Type B pancreatic cell (in vitro differentiated cells): ENCODE data around the gene LRRC58. TPM values are rescaled to one million over a fixed set of nuclear protein-coding genes. Genes with fewer than 3 reads are reported as not detected.
"Not testable (repeated sequence)": the region's sequence is repeated elsewhere in the genome, so short reads cannot be mapped to it uniquely, and the experiment has no call there.

Experiments
- DNase-seq: peaks from one replicate; pipeline ENCODE4 v3.0.0; 2021; ENCODE audit warnings: mixed read lengths; ENCODE audit not compliant: unreplicated experiment; ENCODE audit errors: extremely low spot score
- H3K27ac Mint-ChIP-seq: 2 replicates; pipeline ENCODE4 v1.8.0; 2021; ENCODE audit warnings: mild to moderate bottlenecking, mixed read lengths
- H3K27me3 Mint-ChIP-seq: 2 replicates; pipeline ENCODE4 v1.8.0; 2021; ENCODE audit warnings: mixed read lengths
- H3K36me3 Mint-ChIP-seq: 2 replicates; pipeline ENCODE4 v1.8.0; 2021; ENCODE audit warnings: mixed read lengths
- H3K4me1 Mint-ChIP-seq: one replicate; pipeline ENCODE4 v1.8.0; 2021; ENCODE audit warnings: mixed read lengths; ENCODE audit not compliant: unreplicated experiment
- H3K4me3 Mint-ChIP-seq: 2 replicates; pipeline ENCODE4 v1.8.0; 2021; ENCODE audit warnings: mild to moderate bottlenecking, mixed read lengths
- H3K9me3 Mint-ChIP-seq: 2 replicates; pipeline ENCODE4 v1.8.0; 2021; ENCODE audit warnings: mixed read lengths
- total RNA-seq: library from RNA; stranded (reverse); gene quantifications from 2 replicates; pipeline ENCODE4 v1.2.1, GENCODE V29; 2021; ENCODE audit warnings: low replicate concordance
- TF ChIP-seq, protein P1 (sequence below): fragments of 200-600 bp; sonication (generic); conservative IDR thresholded peaks from 2 replicates; pipeline ENCODE4 v1.5.0; 2021; ENCODE audit warnings: antibody characterized with exemption, mild to moderate bottlenecking

The LRRC58 gene
- total RNA-seq, 1 donor from 2014 or later = 19.9 TPM

DNA sequence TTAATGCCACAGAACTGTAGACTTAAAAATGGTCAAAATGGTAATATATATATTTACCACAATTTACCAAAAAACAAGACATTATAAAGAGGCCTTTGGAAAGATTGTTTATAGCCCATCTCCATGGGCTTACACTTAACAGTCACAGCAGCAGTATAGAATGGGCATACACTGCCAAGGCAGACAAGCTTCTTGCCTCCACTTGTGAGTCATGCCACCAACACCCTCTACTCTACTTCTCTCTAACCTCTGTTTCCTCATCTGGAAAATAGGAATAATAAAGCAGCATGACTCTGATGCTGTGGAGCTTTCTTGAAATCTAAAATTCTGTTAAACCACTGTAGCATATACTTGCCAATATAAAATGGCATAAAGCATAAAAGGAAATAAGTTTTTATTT is 49.8 kb downstream of the LRRC58 start:
- H3K36me3 Mint-ChIP-seq = no peaks in the 10 kb centered on the region
- H3K27ac Mint-ChIP-seq = no peak overlapping the region
- TF ChIP-seq, protein P1, sequence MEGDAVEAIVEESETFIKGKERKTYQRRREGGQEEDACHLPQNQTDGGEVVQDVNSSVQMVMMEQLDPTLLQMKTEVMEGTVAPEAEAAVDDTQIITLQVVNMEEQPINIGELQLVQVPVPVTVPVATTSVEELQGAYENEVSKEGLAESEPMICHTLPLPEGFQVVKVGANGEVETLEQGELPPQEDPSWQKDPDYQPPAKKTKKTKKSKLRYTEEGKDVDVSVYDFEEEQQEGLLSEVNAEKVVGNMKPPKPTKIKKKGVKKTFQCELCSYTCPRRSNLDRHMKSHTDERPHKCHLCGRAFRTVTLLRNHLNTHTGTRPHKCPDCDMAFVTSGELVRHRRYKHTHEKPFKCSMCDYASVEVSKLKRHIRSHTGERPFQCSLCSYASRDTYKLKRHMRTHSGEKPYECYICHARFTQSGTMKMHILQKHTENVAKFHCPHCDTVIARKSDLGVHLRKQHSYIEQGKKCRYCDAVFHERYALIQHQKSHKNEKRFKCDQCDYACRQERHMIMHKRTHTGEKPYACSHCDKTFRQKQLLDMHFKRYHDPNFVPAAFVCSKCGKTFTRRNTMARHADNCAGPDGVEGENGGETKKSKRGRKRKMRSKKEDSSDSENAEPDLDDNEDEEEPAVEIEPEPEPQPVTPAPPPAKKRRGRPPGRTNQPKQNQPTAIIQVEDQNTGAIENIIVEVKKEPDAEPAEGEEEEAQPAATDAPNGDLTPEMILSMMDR = no peak
- no peaks in the 10 kb centered on the region for H3K9me3 Mint-ChIP-seq
- no peak overlapping the region for H3K4me3 Mint-ChIP-seq
- peaks cover 16% of the 10 kb centered on the region for H3K27me3 Mint-ChIP-seq
- peaks cover under 1% of the 10 kb centered on the region for H3K4me1 Mint-ChIP-seq
- DNase-seq = no peak

DNA sequence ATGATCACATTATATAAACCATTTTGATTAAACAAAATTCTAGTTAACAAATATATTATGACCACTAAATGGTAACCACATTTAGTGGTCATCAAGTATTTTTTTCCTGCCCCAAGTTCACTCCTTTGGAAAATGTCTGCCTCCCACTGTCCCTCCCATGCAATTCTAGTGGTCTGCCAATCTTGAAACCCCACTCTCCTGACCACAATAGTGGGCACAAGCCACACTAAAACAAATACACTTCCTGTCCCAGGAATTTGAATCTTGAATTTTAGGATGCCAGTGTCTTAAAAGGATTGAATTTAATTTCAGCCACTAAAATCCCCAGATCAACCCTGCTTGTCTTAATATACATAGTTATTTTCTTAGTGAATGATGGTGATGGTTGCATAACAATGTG is 50.2 kb downstream of the LRRC58 start:
- no peaks in the 10 kb centered on the region for H3K36me3 Mint-ChIP-seq
- TF ChIP-seq, protein P1 = no peak
- DNase-seq = no peak
- no peak overlapping the region for H3K27ac Mint-ChIP-seq
- H3K4me3 Mint-ChIP-seq = no peak overlapping the region
- peaks cover 16% of the 10 kb centered on the region for H3K27me3 Mint-ChIP-seq
- no peaks in the 10 kb centered on the region for H3K4me1 Mint-ChIP-seq
- H3K9me3 Mint-ChIP-seq = no peaks in the 10 kb centered on the region

DNA sequence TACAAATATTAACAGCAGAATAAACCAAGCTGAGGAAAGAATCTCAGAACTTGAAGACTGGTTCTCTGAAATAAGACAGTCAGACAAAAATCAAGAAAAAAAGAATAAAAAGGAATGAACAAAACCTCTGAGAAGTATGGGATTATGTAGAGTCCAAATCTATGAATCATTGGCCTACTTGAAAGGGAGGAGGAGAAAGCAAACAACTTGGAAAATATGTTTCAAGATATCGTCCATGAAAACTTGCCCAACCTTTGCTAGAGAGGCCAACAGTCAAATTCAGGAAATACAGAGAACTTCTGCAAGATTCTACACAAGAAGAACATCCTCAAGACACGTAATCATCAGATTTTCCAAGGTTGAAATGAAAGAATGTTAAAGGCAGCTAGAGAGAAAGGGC is 57.6 kb downstream of the LRRC58 start:
- H3K36me3 Mint-ChIP-seq, H3K4me1 Mint-ChIP-seq, H3K27ac Mint-ChIP-seq, H3K4me3 Mint-ChIP-seq, H3K9me3 Mint-ChIP-seq, DNase-seq: not testable (repeated sequence)
- H3K27me3 Mint-ChIP-seq = peaks cover 22% of the 10 kb centered on the region

DNA sequence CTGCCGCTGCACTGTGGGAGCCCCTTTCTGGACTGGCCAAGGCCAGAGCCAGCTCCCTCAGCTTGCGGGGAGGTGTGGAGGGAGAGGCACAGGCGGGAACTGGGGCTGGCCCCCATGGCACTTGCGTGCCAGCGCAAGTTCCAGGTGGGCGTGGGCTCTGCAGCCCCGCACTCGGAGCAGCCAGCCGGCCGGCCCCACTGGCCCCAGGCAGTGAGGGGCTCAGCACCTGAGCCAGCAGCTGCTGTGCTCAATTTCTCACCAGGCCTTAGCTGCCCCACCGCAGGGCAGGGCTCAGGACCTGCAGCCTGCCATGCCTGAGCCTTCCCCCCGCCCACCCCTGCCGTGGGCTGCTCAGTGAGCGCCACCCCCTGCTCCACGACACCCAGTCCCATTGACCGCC is 59.5 kb downstream of the LRRC58 start:
- Mint-ChIP-seq H3K27ac (no peak overlapping the region), H3K9me3 (no peaks in the 10 kb centered on the region), H3K4me1 (peaks cover 2% of the 10 kb centered on the region), H3K36me3 (no peaks in the 10 kb centered on the region), H3K4me3 (no peak overlapping the region), H3K27me3 (peaks cover 26% of the 10 kb centered on the region)
- TF ChIP-seq, protein P1 = no peak
- no peak for DNase-seq

DNA sequence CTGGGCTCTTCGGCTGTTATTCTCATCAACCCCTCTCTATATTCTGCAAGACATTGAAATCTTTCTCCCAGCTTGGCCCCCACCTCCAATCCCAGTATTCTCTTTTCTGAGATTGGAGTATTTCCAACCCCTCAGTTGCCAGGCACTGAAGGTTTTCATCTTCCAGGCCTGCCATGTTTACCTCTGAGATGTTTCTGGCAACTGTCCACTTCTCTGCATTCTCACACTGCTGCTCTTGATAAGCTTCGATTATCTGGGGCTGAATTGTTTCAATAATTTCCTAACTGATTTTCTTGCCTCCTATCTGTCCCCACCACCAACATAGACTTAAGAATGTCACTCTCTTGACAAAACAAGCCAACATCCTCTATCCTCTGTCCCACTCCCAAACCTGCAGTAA is 62.7 kb downstream of the LRRC58 start:
- DNase-seq = no peak
- Mint-ChIP-seq H3K4me1 (peaks cover 5% of the 10 kb centered on the region), H3K4me3 (peak overlapping the region; percentile 46), H3K27ac (no peak overlapping the region), H3K9me3 (no peaks in the 10 kb centered on the region), H3K27me3 (peaks cover 46% of the 10 kb centered on the region), H3K36me3 (no peaks in the 10 kb centered on the region)
- TF ChIP-seq, protein P1 = no peak

DNA sequence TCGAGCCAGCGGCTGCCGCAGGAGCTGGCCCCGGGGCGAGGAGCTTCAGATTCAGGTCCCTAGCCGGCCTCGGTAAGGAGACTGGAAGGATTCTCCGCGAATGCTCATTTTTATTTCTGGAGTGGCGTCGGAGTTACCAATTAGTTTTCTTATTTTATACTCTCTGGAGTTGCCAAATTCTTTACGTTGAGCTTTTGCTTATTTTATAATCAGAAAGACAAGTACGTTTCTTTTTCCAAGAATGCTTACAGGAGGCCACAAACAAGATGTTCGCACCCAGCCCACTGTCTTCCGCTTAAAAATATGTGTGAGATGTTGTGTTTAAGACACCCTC is 63.7 kb downstream of the LRRC58 start:
- TF ChIP-seq, protein P1 = no peak
- Mint-ChIP-seq H3K4me3 (peak overlapping the region; percentile 62), H3K27ac (no peak overlapping the region), H3K9me3 (no peaks in the 10 kb centered on the region), H3K4me1 (peaks cover 5% of the 10 kb centered on the region), H3K27me3 (peaks cover 47% of the 10 kb centered on the region), H3K36me3 (no peaks in the 10 kb centered on the region)
- DNase-seq = no peak
